ENCODE data around the gene TCF20.
A peak's percentile ranks its signal among the peaks of the same experiment; 100 is the strongest.

TCF20 gene

DNA sequence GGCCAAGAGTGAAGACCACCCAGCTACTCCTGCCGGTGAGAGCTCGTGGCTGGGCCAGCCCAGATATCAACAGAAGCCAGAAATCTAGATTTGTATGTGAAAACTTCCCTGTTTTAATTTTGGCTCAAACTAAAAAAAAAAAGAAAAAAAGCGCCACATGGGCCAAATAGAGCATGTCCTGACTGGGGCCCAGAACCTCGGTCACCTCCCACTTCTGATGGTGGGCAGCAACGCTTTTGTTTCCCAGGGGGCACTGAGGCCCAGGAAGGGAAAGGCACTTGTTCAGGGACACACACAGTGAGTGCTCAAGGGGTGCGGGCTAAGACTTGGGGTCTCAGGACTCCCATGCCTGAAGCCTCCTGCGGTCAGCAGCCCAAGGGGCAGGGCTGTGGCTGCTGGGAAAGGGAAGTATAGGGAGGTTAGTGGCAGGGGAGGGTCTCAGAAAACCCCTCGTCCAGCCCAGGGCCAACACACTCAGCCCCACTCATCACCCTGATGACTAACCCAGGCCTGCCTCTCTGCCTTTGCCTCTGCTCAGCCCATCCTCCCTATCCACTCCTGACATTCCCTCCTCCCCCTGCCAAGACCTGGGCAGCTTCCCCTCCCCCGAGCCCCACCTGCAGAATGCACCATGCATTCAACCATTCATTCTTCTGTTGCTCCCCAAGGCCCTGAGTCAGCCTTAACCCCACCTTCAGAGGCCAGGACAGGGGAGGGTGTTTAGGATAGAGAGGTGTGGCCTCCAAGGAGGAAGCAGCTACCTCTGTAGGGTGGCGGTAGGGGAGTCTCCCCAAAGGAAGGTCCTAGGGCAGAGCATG lies 30.0 kb upstream of the TCF20 start:
- DNase-seq: no peak

DNA sequence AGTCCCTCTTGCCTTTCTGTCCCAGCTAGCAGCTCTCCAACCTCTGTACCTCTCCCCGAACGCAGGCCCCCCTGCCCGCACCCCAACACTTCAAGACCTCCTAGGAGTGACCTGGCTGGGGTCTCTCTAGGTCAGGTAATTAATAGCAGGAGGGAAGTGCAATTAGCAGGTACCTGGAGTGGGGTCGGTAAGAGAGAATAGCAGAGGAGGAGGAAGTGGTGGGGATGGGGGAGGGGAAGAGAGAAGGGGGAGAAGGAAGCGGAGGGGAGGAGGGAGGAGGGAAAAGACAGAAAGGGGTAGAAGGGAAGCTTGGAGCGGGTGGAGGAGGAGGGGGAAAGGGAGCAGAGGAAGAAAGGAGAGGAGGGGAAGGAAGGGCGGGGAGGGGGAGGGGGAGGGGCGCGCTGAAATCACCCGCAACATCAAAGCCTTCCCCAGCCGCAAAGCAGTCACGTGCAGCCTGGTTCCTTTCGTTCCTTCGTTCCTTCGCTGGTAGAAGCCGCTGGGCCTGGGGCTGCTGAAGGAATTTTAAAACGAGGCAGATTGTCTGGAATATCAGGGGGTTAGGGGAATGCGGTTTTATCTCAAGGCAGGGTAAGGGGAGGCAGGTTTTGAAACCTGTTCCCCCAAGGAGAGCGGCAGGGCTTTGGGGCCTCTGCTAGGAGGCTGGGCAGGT lies 29.3 kb upstream of the TCF20 start:
- DNase-seq: no peak

DNA sequence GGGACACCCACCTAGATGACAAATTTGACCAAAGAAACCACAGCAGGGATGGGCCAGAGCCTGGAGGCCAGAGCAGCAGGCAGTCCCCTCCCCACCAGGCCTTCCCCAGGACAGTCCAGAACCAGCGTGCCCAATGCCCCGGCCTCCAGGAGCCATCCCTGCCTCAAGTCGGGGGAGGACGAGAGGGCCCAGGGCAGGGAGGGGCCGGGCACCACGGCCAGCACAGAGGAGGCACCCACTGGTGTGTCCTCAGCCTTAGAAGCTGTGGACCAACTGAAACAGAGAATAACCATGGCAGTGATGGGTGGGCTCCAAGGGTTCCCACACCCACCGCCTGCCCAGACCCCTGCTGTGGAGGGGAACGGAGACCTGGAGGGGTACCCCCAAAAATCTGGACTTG lies 28.3 kb upstream of the TCF20 start:
- DNase-seq: no peak

DNA sequence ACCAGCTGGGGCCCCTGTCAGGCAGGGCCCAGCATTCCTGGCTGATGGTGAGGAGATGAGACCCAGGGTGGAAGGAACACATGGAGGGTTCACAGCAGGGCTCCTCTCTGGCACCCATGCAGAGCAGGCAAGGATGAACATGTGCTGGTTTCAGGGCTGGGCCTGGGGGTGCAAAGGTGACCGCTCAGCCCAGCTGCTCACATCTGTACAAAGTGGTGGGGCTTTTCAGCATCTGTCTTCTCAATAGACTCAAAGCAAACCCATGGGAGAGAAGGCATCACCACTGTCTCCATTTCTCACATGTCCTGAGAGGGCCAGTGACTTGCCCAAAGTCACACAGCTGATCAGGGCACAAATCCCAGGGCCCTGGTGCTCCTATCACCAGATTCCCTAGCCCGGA lies 27.3 kb upstream of the TCF20 start:
- DNase-seq: no peak

DNA sequence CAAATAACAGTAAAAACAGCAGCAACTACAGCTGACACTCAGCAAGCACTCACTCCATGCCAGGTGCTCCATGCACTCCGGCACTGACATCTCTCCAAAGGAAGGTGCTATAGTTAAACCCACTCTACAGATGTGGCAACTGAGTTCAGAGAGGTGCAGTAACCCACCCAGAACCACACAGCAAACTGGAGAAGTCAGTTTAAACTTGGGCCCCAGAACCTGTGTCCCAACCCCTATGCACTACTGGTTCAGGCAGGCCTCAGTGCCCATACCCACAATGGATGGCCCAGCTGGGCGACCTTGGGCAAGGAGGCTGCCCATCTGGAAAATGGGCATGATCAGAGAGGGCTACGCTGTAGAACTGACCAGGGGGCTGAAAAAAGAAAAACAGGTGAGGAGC lies 26.4 kb upstream of the TCF20 start:
- no peak for DNase-seq

DNA sequence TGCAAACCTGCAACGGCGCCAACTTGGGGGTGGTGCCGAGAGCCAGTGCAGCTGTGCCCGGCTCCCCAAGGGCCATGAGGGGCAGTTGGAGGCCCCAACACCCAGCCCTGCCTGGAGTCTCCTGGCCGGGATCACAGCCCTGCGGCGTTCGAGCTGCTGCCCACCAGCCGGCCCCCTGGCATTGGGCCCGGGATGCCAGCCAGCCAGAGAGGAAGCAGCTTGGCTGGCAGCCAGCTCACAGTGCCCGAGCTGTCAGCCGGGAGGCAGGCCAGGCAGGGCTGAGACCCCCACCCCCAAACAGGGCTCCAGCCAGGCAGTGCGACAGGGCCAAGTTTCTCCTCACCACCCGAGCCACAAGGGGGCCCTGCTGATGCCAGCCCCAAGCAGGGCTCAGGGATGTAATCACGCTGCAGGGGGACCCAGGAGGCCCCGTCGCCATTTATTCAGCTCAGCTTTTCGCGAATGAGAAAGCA lies 26.0 kb upstream of the TCF20 start:
- peak; percentile 85 to 91 for DNase-seq

DNA sequence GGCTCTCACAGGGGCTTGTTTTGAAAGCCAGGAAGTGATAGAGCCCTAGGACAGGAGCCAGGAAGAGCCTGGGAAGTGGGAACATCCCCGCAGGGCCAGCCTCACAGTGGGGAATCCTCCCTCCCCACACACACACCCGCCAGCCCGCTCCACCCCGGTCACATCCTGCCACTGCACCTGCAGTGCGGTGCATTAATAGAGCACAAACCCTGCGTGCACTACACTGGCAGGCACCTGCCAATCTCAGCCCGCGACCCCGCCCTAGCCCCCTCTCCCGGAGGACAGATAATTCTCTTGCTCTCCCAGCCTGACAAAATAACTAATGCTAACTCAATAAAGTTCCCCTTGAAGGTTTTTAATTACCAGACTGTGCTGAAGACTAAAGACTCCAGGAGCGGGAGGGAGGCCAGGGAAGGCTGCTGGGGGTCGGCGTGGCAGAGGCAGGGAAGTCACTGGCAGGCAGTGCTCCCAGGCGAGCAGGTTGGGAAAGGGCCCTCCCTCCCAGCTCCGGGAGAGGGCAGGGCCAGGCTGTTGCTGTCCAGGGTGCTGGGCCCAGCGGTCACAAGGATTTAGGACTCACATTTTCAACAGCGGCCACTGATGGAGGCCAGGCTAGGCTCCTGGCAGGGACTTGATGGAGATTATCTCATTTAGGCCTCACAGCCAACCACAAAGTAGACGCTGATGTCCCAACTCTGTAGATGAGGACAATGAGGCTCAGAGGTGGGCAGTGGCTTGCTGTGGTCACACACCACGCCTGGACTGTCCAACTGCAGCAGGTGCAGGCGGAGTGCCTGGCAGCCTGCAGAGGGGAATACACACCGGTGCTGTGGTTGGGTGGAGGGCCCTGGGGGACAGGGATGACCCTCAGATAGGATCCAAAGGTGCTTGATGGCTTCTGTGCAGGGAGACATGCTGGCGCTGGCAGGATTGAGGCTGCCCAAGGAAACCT lies 23.9 kb upstream of the TCF20 start:
- DNase-seq: peak; percentile 78 to 87

DNA sequence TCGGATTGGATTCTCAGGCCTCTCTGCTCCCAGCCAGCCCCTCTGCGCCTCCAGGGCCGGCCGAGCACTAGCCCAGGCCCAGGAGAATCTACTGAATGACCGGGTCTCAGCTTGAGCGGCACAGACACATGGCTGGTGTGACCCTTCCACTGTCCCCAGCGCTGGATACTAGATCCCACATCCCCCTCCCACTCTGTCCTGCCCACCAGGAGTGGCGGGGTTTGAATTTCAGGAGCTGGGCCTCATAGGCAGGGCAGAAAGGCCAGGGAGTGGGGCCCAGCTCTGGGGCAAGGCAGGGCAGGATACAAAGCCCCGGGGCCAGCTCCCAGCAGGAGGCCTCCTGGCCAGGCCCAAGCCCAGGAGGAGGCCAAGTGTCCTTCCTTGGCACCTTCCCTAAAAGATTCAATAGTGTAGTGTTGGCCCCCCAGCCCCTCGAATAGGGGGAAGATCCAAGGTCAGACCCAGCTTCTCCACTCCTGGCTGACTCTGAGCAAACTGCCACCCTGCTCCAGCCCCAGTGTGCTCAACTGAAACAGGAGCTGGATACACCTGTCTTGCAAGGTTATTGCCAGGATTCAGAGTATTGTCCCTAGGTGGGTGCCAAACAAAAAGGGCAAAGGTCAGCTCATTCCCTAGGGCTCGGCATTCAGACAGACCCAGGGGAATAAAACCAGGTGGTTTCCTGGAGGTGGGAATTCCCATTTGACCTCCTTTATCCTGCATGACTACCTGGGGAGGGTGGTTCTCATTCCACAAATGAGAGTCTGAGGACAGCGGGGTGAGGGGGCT lies 22.5 kb upstream of the TCF20 start:
- no peak for DNase-seq

DNA sequence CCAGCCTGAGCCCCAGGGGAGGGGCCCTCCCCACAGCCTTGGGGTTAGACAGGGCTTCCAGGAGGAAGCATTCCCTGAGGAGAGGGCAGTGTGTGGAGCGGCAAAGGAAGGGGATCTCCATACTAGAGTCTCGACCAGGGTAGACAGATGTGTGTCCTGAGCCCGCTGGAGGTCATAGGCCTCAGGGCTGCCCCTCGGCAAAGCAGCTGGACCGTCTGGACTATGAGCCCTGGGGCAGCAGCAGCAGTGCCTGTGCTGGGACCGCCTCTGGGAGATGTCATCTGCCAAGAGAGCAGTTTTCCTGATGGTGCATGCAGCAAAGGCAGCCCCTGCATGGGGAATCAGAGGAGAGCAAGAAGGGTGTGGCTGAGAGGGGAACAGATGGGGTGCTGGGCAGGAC lies 20.8 kb upstream of the TCF20 start:
- no peak for DNase-seq

DNA sequence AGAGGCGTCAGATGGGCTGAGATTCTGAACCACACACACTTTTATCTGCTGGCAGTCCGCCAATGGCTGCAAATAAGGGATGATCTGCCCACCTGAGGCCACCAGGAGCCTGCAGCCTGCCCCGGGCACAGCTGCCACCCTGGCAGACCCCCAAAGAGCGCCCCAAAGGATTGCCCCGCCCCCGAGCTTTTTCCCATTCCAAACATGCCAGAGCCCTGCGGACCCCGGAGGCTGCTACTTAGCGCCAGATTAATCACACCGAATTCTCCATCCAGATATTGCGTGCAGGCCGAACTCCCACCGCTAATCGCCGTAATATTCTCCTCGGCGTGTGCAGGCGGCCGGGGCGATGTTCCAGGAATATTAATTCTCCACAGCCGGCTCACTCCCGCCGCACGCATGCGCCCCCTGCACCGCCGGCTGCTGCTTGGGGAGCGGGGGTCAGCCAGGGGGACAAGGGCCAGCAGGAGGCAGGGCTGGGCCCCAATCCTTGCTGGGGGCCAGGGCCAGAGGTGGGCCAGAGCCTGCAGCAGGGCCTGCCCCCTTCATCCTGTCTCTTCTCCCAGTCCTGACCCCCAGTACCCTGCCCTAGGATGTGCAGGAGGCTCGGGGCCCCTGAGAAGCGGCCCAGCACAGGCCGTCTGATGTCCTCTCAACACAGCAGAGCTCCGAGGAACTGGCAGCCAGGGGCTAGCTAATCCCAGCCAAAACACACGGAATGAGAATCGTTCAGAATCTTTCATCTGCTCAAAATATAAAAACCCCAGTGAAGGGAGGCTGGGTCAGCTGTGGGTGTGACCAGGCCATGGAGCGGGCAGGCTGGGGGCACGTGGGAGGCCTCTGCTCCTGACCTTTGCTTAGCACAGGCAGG lies 19.5 kb upstream of the TCF20 start:
- DNase-seq: no peak

DNA sequence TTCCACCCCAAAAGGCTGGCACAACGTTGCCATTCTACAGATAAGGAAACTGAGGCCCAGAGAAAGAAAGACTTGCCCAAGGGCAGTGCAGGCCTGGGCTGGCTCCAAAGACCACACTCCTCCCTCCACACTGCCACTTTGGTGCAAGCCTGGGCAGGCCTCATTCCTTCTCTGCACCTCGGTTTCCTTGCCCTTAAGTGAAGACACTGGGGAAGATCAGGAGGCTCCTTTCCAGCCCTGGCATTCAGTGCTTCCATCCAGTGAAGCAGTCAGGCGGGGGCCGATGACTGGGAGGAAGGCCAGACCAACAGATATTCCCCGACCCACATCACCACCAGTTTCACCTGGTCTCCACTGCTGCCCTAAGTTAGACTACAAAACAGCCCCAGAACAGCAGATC lies 18.3 kb upstream of the TCF20 start:
- DNase-seq: no peak

DNA sequence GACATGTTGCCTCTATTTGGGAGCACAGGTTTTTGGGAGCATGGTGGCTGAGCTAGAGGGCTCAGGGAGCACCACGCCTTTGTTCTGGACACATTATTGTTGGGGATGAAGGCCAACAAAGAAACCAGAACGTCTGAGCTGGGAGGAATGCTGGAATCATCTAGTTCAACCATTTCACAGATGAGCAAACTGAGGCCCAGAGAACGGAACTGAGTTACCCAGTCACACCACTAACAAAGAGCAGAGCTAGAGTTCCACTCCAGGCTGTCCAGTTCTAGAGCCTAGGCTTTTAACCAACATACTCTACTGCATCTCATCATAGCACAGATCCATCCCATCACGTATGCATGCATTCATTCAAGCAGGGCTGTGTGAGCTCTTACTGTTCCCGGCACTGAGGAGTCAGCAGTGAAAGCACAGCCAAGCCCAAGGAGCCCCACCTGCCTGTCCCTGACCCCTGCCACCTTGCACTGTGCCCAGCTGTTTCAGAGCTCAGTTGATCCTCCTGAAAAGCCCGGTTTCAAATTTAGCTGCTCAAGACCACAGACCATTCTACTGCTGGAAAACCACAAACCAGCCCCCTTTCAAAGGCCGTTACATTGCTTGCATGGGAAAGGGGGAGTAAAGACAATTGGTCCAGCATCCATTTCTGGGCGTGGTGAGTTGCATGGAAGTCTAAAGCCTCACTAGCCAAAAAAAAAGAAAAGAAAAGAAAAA lies 16.9 kb upstream of the TCF20 start:
- DNase-seq: no peak

DNA sequence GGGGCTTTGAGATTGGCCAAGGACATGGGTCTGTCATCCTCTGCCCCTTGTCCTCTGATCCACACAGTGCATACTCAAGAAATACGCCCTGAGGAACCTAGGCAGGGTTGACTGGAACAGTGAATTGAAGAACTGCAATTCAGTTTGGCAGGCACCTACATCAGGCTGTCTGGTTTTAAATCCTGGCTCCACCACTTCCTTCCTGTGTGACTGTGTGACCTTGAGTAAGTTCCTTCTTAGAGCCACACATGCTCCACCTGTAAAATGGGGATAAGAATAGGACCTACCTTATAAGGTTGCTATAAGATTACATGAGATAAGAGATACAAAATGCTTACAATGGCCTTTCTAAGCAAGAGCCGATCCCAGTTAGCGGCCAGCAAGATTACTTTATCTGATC lies 15.8 kb upstream of the TCF20 start:
- no peak for DNase-seq

DNA sequence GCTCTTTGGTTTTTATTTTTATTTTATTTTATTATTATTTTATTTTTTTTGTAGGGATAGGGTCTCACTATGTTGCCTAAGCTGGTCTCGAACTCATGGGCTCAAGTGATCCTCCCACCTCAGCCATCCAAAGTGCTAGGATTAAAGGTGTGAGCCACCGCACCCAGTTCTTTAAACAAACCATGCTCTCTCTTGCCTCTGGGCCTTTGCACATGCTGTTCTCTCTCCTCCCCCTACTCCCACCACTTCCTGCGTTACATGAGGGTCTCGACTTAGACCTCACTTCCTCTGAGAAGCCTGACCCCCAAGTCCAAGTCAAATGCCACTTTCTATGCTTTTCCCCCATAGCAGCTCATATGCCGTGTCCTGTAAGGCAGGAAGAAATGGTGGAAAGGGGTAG lies 15.2 kb upstream of the TCF20 start:
- DNase-seq: no peak

DNA sequence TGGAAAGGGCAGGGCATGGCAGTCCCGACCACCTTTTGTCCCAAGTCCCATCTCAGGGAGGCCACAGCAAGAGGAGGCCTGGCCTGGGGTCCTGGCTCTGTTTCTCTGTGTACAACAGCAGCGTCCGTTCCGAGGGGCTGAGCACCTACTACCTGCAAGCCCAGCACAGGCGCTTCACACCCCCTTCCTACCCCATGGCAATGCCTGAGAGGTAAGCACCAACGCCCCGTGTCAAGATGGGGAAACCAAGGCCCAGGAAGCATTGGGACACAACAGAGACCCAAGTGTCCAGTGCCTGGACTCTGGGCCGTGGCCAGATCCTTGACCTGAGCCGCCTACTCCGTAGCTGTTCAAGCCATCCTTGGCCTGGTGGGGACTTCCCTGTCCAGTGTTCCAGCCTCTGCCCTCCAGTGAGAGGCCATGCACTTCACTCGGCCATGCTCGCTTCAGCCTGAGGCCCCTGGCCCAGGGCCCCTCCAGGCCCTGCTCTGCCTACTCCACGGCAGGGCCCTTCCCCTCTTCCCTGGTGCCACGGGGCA lies 14.3 kb upstream of the TCF20 start:
- DNase-seq: no peak

DNA sequence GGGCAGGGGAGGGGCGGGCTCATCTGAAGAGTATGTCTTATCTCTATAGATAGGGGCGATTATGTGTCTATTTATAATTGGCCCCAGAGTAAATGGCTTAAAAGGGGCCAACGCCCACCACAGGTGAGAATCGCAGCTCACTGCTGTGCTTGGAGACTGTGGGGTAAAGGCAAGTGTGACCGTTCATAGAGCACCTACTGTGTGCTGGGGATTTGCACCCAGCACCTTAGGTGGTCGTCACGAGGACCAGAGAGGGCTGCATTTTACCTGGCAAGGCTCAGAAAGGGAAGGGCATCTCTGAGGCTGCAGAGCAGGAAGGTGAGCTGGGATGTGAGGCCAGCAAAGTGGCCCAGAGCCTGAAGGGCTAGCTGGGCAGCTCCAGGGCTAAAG lies 13.7 kb upstream of the TCF20 start:
- DNase-seq: no peak

DNA sequence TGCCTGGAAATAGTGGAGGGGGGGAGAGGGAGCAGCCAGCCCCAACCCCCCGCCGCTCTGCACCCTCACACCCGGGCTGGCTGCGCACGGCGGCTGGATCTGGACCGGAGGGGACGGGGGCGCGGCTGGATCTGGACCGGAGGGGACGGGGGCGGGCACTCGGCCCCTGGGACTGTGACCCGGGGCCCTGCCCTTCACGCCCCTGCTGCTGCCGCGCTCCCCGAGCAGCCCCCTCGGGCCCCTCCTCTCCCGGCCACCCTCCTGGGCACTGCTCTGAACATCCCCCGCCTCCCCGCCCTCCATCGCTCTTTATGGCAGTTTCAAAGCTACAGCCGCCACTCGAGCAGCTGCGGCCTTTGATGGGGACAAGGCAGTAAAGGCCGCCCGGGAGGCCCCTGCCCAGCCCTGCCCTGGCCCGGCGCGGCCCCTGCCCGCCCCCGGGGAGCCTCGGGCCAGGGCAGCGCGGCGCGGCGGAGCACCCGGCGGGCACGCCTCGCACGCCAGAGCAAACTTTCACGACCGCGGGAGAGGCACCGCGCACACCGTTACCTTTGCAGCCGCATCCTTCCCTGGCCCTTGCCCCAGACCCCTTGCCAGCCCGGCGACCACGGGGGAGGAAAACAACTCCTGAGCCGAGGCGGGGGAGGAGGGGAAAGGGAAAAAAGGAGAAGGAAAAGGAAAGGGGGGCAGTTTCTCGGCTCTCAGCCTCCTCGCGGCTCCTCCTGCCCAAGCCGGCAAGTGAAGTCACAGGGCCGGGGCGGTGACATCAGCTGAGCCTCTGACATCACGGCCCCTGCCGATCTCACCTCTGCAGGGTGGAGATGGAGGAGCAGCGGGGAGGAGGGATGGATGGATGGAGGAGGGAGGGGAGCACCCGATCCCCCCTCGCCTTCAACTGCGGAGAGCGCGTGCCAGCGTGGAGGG lies 13.1 kb upstream of the TCF20 start:
- DNase-seq: no peak

DNA sequence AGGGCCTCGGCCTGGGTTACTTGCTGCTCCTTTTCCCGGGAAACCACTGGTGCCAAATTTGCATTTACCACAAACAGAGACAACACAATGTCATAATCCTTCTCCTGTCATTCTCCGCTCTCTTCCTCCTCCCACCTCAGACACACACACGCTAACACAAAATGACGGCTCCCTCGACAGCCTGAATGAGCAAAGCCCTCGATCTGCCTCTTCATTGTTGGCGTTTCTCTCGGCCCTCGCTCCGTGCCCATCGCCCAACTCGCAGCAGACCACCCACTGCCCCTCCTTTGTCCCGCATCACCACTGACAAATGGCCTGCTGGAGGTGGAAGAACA lies 12.5 kb upstream of the TCF20 start:
- DNase-seq: no peak

DNA sequence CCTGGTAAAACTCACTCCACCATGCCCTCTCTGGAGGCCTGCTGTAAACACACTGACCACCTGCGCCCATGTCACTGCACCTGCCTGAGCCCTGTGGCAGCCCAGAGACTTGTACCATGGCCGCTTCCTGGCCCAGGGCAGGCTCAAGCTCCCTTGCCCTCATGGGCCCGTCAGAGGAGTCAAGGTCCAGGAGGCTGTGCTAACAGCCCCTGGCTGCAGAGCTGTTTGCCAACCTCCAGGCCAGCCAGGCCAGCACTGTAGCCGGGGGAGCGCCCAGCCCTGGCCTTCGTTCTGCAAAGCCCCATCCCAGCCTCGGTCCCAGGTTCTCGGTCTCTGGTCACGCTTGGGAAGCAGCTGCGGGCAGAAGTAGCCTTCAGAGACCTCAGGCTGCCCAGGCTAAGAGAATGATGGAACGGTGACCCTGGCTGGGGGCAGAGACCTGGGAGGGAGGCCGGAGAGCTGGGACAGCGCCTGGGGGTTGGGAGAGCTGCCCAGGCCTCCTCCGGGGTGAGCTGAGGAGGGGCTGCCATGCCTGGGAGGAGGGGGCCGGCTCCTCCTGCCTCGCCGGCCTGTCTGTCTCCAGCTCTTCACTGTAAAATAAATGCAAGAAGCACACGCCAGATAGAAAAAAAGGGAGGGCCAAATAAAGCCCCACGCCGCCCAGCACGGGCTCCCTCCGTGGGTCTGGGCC lies 11.9 kb upstream of the TCF20 start:
- no peak for DNase-seq

All from NCI-H2081 (cell line).